Neural cell (in vitro differentiated cells): ENCODE results near the gene SHQ1. TPM values are rescaled to one million over a fixed set of nuclear protein-coding genes. Genes with fewer than 3 reads are reported as not detected.
A peak's percentile ranks its signal among the peaks of the same experiment; 100 is the strongest.

Experiments used
- H2AFZ ChIP-seq: fragments of 200-600, 300-800 bp; sonication (generic), shearing (Covaris generic); 2 replicates; pipeline ENCODE4 v1.6.0; 2014; ENCODE audit warnings: low read depth, mild to moderate bottlenecking, antibody characterized with exemption, low read length, moderate library complexity
- H3F3A ChIP-seq: fragments of 200-600 bp; shearing (Covaris generic); 2 replicates; pipeline ENCODE4 v1.6.1; 2016; ENCODE audit warnings: mild to moderate bottlenecking, moderate library complexity, mixed read lengths, antibody characterized with exemption, low read length; ENCODE audit not compliant: insufficient read depth, poor library complexity, severe bottlenecking
- H3K27ac ChIP-seq: fragments of 200-600, 300-800 bp; sonication (generic), shearing (Covaris generic); 2 replicates; pipeline ENCODE4 v1.5.1; 2014; ENCODE audit warnings: mild to moderate bottlenecking, low read length, moderate library complexity
- H3K27me3 ChIP-seq: fragments of 300-800, 200-600 bp; sonication (generic), shearing (Covaris generic); 2 replicates; pipeline ENCODE4 v1.6.0; 2014; ENCODE audit warnings: mild to moderate bottlenecking, low read depth, low read length, moderate library complexity; ENCODE audit not compliant: insufficient read depth
- H3K36me3 ChIP-seq: fragments of 300-800, 200-600 bp; sonication (generic), shearing (Covaris generic); 2 replicates; pipeline ENCODE4 v1.5.1; 2014; ENCODE audit warnings: mild to moderate bottlenecking, antibody characterized with exemption, low read length, moderate library complexity; ENCODE audit not compliant: insufficient read depth
- H3K4me2 ChIP-seq: fragments of 300-800, 200-600 bp; sonication (generic), shearing (Covaris generic); 2 replicates; pipeline ENCODE4 v1.6.0; 2014; ENCODE audit warnings: mild to moderate bottlenecking, low read length
- H3K4me3 ChIP-seq: fragments of 300-800, 200-600 bp; sonication (generic), shearing (Covaris generic); 2 replicates; pipeline ENCODE4 v1.5.1; 2014; ENCODE audit warnings: mild to moderate bottlenecking, low read length, moderate library complexity
- H3K79me2 ChIP-seq: fragments of 200-600 bp; shearing (Covaris generic); replicated peaks from 2 replicates; pipeline ENCODE4 v1.6.0; 2014; ENCODE audit warnings: mild to moderate bottlenecking, low read length, moderate library complexity; ENCODE audit not compliant: insufficient read depth
- H3K9ac ChIP-seq: fragments of 300-800, 200-600 bp; sonication (generic), shearing (Covaris generic); 2 replicates; pipeline ENCODE4 v1.6.1; 2016; ENCODE audit warnings: mild to moderate bottlenecking, low read length, mixed read lengths
- H3K9me2 ChIP-seq: fragments of 200-600 bp; shearing (Covaris generic); 2 replicates; pipeline ENCODE4 v1.6.1; 2016; ENCODE audit warnings: mild to moderate bottlenecking, low read length, mixed read lengths; ENCODE audit not compliant: insufficient read depth
- H3K9me3 ChIP-seq: fragments of 200-600, 300-800 bp; sonication (generic), shearing (Covaris generic); 2 replicates; pipeline ENCODE4 v1.6.1; 2016; ENCODE audit warnings: mild to moderate bottlenecking, mixed run types, low read length, moderate library complexity, mixed read lengths
- H4K20me1 ChIP-seq: fragments of 200-600 bp; shearing (Covaris generic); 2 replicates; pipeline ENCODE4 v1.6.1; 2016; ENCODE audit warnings: mild to moderate bottlenecking, mixed run types; ENCODE audit not compliant: insufficient read depth
- EP300 ChIP-seq: fragments of 450-650 bp; conservative IDR thresholded peaks from 2 replicates; pipeline ENCODE4 v1.6.1; 2014; ENCODE audit warnings: antibody characterized with exemption, mild to moderate bottlenecking, moderate library complexity; ENCODE audit not compliant: poor library complexity, severe bottlenecking
- EZH2 ChIP-seq: fragments of 200-600, 300-800 bp; shearing (Covaris generic), sonication (generic); IDR thresholded peaks from 2 replicates; pipeline ENCODE4 v1.6.1; 2014; ENCODE audit warnings: antibody characterized with exemption, low read length, borderline replicate concordance, mild to moderate bottlenecking; ENCODE audit not compliant: insufficient read depth, poor library complexity, severe bottlenecking
- MXI1 ChIP-seq: fragments of 450-650 bp; conservative IDR thresholded peaks from 2 replicates; pipeline ENCODE4 v1.6.1; 2014; ENCODE audit warnings: antibody characterized with exemption, mild to moderate bottlenecking; ENCODE audit not compliant: poor library complexity, severe bottlenecking
- POLR2AphosphoS5 ChIP-seq: IDR thresholded peaks from 2 replicates; pipeline ENCODE4 v1.6.1; 2012
- RAD21 ChIP-seq: fragments of 450-650 bp; conservative IDR thresholded peaks from 2 replicates; pipeline ENCODE4 v1.6.1; 2014; ENCODE audit warnings: antibody characterized with exemption, mild to moderate bottlenecking, moderate library complexity
- SMC3 ChIP-seq: fragments of 450-650 bp; conservative IDR thresholded peaks from 2 replicates; pipeline ENCODE4 v1.6.1; 2014; ENCODE audit warnings: antibody characterized with exemption, mild to moderate bottlenecking, moderate library complexity; ENCODE audit not compliant: poor library complexity
- TAF1 ChIP-seq: IDR thresholded peaks from 2 replicates; pipeline ENCODE4 v1.6.1; 2012; ENCODE audit warnings: low read depth
- polyA plus RNA-seq: library from polyadenylated mRNA; depleted of rRNA; stranded (reverse); fragments of >200 nt; gene quantifications from 2 replicates; pipeline ENCODE4 v1.2.3, GENCODE V29; 2014
- TF ChIP-seq, protein P1 (sequence below): fragments of 450-650 bp; IDR thresholded peaks from 2 replicates; pipeline ENCODE4 v1.5.1; 2014; ENCODE audit warnings: antibody characterized with exemption, mild to moderate bottlenecking, moderate library complexity; ENCODE audit not compliant: poor library complexity, severe bottlenecking
- TF ChIP-seq, protein P2 (sequence below): IDR thresholded peaks from 2 replicates; pipeline ENCODE4 v1.6.1; 2012; ENCODE audit warnings: borderline replicate concordance

SHQ1 gene
- polyA plus RNA-seq, 1 donor from 2014 or later: 14.3 TPM

DNA sequence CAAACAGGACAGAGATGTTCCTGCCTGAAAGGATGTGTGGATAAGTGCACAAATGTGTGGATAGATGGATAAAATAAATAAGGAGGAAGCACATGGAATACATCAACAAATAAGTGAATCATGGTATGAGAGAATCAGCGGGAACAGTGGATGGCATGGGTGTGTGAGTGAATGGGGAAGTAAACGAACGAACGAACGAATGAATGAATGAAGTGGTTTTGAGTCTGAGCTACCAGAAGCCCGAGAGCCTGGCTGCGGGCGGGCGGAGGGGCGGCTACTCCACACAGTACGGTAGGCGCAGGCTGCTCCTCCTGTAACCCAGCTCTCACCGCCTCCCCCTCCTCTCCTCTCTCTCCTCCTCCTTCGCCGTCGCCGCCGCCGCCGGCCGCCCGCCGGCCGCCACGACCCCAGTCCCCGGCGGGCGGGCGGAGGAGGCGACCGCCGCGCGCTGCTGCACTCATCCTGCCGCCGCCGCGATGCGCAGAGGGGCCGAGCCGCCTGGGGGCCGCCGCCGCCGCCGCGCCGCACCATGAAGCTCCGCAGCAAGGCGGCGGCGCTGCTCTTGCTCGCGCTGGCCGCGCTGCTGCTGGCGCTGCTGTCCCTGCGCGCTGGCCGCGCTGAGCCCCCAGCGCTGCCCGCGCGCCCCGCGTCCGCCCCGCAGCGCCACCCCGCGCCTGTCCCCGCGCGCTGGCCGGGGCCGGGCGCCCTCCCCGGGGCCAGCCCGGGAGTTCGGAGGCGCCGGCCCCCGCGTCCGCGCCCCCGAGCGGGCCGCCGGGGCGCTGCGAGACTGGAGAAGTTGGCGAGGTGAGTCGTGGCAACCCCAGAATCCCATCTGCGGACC lies 39.7 kb upstream of the SHQ1 start, which contains the start of gene GXYLT2:
TSS of gene GXYLT2 (plus strand) at position 342 of the 841 bp plus-strand sequence. CDS start at position 530, 188 bp downstream.
- H3K36me3 ChIP-seq: no peaks in the 10 kb centered on the region
- peak within 1 kb of the TSS; percentile 45 for H3K9ac ChIP-seq
- no peak within 1 kb of the TSS for H3K27ac ChIP-seq
- no peaks in the 10 kb centered on the region for H3K9me2 ChIP-seq
- H3K4me2 ChIP-seq: peak within 1 kb of the TSS; percentile 99
- no peaks in the 10 kb centered on the region for H4K20me1 ChIP-seq
- TF ChIP-seq MXI1 (peak; percentile 68), EP300 (peak; percentile 31)
- TF ChIP-seq, protein P1, sequence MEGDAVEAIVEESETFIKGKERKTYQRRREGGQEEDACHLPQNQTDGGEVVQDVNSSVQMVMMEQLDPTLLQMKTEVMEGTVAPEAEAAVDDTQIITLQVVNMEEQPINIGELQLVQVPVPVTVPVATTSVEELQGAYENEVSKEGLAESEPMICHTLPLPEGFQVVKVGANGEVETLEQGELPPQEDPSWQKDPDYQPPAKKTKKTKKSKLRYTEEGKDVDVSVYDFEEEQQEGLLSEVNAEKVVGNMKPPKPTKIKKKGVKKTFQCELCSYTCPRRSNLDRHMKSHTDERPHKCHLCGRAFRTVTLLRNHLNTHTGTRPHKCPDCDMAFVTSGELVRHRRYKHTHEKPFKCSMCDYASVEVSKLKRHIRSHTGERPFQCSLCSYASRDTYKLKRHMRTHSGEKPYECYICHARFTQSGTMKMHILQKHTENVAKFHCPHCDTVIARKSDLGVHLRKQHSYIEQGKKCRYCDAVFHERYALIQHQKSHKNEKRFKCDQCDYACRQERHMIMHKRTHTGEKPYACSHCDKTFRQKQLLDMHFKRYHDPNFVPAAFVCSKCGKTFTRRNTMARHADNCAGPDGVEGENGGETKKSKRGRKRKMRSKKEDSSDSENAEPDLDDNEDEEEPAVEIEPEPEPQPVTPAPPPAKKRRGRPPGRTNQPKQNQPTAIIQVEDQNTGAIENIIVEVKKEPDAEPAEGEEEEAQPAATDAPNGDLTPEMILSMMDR: no peak
- no peaks in the 10 kb centered on the region for H3K79me2 ChIP-seq
- peaks cover 12% of the 10 kb centered on the region for H3K27me3 ChIP-seq
- no peaks in the 10 kb centered on the region for H3K9me3 ChIP-seq
- no peaks in the 10 kb centered on the region for H3F3A ChIP-seq
- peak within 1 kb of the TSS; percentile 79 for H3K4me3 ChIP-seq
- peak within 1 kb of the TSS; percentile 61 for H2AFZ ChIP-seq

DNA sequence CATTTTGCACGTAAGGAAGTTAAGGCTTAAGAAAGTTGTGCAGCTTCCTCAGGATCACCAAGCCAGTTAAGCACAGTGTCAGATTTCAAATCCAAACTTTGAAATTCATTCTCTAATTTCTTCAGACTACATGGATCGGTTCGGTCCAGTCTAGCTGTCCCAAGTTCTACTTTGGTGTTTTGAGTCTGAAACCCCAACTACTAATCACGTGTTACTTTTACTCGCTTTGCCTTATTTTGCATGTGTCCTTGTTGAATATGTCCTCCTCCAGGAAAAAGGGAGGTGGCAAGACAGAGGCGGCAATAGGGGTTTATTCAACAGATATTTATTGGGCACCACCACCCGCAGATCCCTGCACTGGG lies 39.1 kb upstream of the SHQ1 start:
- Histone ChIP-seq H3K4me3 (peak overlapping the region; percentile 79), H3K9ac (peak overlapping the region; percentile 45)

More for the DNA sequence above, 39.1 kb upstream of the SHQ1 start:
- Histone ChIP-seq H3K9me2 (no peaks in the 10 kb centered on the region), H2AFZ (peak overlapping the region; percentile 61), H3F3A (no peaks in the 10 kb centered on the region), H3K9me3 (no peaks in the 10 kb centered on the region), H3K4me2 (peak overlapping the region; percentile 99), H3K36me3 (no peaks in the 10 kb centered on the region), H4K20me1 (no peaks in the 10 kb centered on the region), H3K27me3 (peaks cover 12% of the 10 kb centered on the region), H3K79me2 (no peaks in the 10 kb centered on the region), H3K27ac (no peak overlapping the region)
- TF ChIP-seq TAF1: no peak
- TF ChIP-seq EZH2: no peak
- no peak for TF ChIP-seq MXI1
- TF ChIP-seq, protein P2, sequence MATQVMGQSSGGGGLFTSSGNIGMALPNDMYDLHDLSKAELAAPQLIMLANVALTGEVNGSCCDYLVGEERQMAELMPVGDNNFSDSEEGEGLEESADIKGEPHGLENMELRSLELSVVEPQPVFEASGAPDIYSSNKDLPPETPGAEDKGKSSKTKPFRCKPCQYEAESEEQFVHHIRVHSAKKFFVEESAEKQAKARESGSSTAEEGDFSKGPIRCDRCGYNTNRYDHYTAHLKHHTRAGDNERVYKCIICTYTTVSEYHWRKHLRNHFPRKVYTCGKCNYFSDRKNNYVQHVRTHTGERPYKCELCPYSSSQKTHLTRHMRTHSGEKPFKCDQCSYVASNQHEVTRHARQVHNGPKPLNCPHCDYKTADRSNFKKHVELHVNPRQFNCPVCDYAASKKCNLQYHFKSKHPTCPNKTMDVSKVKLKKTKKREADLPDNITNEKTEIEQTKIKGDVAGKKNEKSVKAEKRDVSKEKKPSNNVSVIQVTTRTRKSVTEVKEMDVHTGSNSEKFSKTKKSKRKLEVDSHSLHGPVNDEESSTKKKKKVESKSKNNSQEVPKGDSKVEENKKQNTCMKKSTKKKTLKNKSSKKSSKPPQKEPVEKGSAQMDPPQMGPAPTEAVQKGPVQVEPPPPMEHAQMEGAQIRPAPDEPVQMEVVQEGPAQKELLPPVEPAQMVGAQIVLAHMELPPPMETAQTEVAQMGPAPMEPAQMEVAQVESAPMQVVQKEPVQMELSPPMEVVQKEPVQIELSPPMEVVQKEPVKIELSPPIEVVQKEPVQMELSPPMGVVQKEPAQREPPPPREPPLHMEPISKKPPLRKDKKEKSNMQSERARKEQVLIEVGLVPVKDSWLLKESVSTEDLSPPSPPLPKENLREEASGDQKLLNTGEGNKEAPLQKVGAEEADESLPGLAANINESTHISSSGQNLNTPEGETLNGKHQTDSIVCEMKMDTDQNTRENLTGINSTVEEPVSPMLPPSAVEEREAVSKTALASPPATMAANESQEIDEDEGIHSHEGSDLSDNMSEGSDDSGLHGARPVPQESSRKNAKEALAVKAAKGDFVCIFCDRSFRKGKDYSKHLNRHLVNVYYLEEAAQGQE: no peak
- TF ChIP-seq POLR2AphosphoS5: no peak
- no peak for TF ChIP-seq SMC3
- no peak for TF ChIP-seq RAD21
- TF ChIP-seq, protein P1: no peak
- no peak for TF ChIP-seq EP300
